Nephron (organoid): Measurements from ENCODE around the gene HLA-DMA.
"Not testable (repeated sequence)": the region's sequence is repeated elsewhere in the genome, so short reads cannot be mapped to it uniquely, and the experiment has no call there.

Source experiments
- H3K27ac Mint-ChIP-seq, 3 experiments: 2 replicates each; pipeline ENCODE4 v1.8.0; 2020; ENCODE audit warnings: mixed read lengths in 3 of 3, mild to moderate bottlenecking in 2 of 3, moderate library complexity in 1 of 3
- H3K27me3 Mint-ChIP-seq: 2 replicates; pipeline ENCODE4 v1.8.0; 2021; ENCODE audit warnings: low read depth, mild to moderate bottlenecking, moderate library complexity, mixed read lengths
- H3K36me3 Mint-ChIP-seq: 2 replicates; pipeline ENCODE4 v1.8.0; 2020; ENCODE audit warnings: low read depth, mixed read lengths
- H3K4me1 Mint-ChIP-seq: 2 replicates; pipeline ENCODE4 v1.8.0; 2020; ENCODE audit warnings: mixed read lengths
- H3K4me3 Mint-ChIP-seq, 3 experiments: 2 replicates each; pipeline ENCODE4 v1.8.0; 2020; ENCODE audit warnings: mild to moderate bottlenecking in 3 of 3, mixed read lengths in 3 of 3, moderate library complexity in 2 of 3
- H3K9me3 Mint-ChIP-seq: 2 replicates; pipeline ENCODE4 v1.8.0; 2020; ENCODE audit warnings: mixed read lengths
- CTCF ChIP-seq, 3 experiments: fragments of 200-600 bp; sonication (generic); IDR thresholded peaks; one replicate each; pipeline ENCODE4 v1.5.0; 2021; ENCODE audit warnings: antibody characterized with exemption in 3 of 3; ENCODE audit not compliant: unreplicated experiment in 3 of 3

The HLA-DMA gene

DNA sequence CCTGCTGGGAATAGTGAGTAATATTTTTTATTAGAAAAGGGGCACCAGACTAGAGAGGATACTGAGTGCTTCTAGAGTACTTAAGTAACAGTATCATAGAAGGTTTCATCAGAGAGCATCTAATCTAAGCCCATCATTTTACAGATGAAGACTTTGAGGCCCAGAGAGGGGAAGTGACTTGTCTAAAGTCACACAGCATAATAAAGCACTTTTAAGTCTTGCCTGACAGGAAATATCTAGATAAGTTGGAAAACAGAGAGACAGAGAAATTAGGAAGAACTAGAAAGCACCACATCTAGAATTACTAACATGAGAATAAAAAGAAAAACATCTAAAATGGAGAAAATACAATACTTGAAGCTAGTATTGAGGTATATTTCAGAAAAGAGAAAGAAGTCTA lies 6.0 kb downstream of the HLA-DMA start:
- no peaks in the 10 kb centered on the region for H3K9me3 Mint-ChIP-seq
- peaks cover 10% of the 10 kb centered on the region for H3K4me1 Mint-ChIP-seq
- no peak for TF ChIP-seq CTCF (IDR thresholded peaks at IDR 0.05; ENCODE audit: unreplicated experiment in 3 of 3)
- no peak overlapping the region for H3K27ac Mint-ChIP-seq
- H3K27me3 Mint-ChIP-seq = no peaks in the 10 kb centered on the region
- H3K4me3 Mint-ChIP-seq = no peak overlapping the region
- no peaks in the 10 kb centered on the region for H3K36me3 Mint-ChIP-seq

GRCh38 chr6:32945953-32946352 lies 6.9 kb downstream of the HLA-DMA start:
- H3K4me1 Mint-ChIP-seq = peaks cover 17% of the 10 kb centered on the region
- no peaks in the 10 kb centered on the region for H3K9me3 Mint-ChIP-seq
- no peaks in the 10 kb centered on the region for H3K36me3 Mint-ChIP-seq
- no peak overlapping the region for H3K27ac Mint-ChIP-seq
- TF ChIP-seq CTCF (IDR thresholded peaks at IDR 0.05; ENCODE audit: unreplicated experiment in 3 of 3) = no peak
- no peak overlapping the region for H3K4me3 Mint-ChIP-seq
- peaks cover under 1% of the 10 kb centered on the region for H3K27me3 Mint-ChIP-seq

DNA sequence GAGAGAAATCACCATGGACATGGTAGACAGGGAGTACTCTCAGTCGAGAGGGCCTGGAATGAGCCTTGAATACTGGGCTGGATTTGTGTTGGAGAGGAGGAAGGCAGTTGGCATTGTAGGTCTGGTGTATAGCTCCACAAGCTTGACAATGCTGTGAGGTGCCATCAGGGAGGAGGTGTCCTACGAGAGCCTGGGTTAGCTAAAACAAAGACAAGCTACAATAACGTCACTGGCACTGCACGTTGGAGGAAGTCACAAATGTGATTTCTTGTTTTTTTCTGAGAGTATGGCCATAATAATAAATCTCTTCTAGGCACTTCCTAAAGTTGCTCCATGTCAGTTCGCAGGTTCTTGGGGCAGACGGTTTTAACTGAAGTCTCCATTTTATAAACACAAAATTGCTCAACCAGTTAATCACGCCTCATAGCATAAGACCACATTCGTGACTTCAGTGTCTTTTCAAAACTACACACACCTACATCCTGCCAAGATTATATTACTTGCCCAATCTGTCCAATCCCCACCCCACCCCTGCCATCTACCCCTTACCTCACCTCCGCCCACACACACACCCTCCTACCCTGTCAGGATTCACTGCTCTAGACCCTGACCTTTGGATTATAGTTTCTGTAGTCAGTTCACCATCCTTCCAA lies 7.7 kb downstream of the HLA-DMA start:
- Mint-ChIP-seq H3K4me3 (no peak overlapping the region), H3K27ac (peak overlapping the region; percentile 6 to 67 (median 44)), H3K9me3 (no peaks in the 10 kb centered on the region), H3K27me3 (peaks cover 3% of the 10 kb centered on the region), H3K4me1 (peaks cover 20% of the 10 kb centered on the region), H3K36me3 (no peaks in the 10 kb centered on the region)
- no peak for TF ChIP-seq CTCF (IDR thresholded peaks at IDR 0.05; ENCODE audit: unreplicated experiment in 3 of 3)

DNA sequence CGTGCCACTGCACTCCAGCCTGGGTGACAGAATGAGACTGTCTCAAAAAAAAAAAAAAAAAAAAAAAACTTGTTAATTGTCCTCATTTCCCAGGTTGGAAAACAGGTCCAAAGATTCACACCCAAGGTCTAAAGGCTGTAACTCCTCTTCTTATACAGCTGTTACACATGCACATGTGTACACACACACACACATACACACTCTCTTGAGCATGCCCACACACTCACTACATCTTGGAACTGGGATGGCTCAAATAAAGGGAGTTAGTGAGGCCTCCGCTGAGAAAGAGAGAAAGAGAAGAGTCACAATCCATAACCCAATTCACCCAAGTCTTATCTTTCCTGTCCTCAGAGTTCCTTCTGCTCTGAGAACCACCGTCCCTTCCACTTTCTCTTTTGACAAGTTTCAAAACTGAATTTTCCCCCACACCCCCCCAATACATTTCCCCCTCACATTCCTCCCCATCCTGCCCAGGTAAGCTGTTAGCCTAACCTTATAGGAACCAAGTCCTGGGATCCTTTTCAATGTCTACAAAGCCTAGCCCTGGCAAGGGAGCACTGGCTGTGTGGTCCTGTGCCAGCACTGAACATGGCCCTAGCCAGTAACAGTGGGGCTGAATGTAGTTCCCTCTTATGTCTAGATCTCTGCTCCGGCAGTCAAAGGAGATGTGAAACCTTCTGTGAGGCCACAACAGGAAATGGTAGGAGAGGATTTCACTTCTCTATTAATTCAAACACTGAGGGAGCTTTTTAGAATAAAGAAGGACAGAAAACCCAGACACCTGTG lies 8.8 kb downstream of the HLA-DMA start:
- H3K36me3 Mint-ChIP-seq = no peaks in the 10 kb centered on the region
- H3K4me1 Mint-ChIP-seq = peaks cover 20% of the 10 kb centered on the region
- H3K9me3 Mint-ChIP-seq = no peaks in the 10 kb centered on the region

GRCh38 chr6:32942555-32943123 lies 10.3 kb downstream of the HLA-DMA start:
- not testable (repeated sequence) for H3K27me3 Mint-ChIP-seq, H3K4me3 Mint-ChIP-seq, H3K9me3 Mint-ChIP-seq, H3K36me3 Mint-ChIP-seq
- Mint-ChIP-seq H3K27ac (peak overlapping the region in 1 of 3 experiments; percentile 97), H3K4me1 (peaks cover 11% of the 10 kb centered on the region)

More for the DNA sequence above, 8.8 kb downstream of the HLA-DMA start:
- TF ChIP-seq CTCF (IDR thresholded peaks at IDR 0.05; ENCODE audit: unreplicated experiment in 3 of 3) = no peak
- Mint-ChIP-seq H3K27ac (peak overlapping the region in 2 of 3 experiments; percentile 6 to 67), H3K27me3 (peaks cover 3% of the 10 kb centered on the region), H3K4me3 (no peak overlapping the region)

GRCh38 chr6:32941214-32941768 lies 11.6 kb downstream of the HLA-DMA start:
- TF ChIP-seq CTCF (IDR thresholded peaks at IDR 0.05; ENCODE audit: unreplicated experiment in 3 of 3) = no peak
- peaks cover 15% of the 10 kb centered on the region for H3K27me3 Mint-ChIP-seq
- H3K4me3 Mint-ChIP-seq = peak overlapping the region in 2 of 3 experiments; percentile 80 to 83
- no peaks in the 10 kb centered on the region for H3K9me3 Mint-ChIP-seq
- peaks cover 12% of the 10 kb centered on the region for H3K4me1 Mint-ChIP-seq
- H3K36me3 Mint-ChIP-seq = no peaks in the 10 kb centered on the region
- H3K27ac Mint-ChIP-seq = peak overlapping the region; percentile 95 to 97 (median 96)
